Epithelial cell of prostate (primary cell): Measurements from ENCODE around the gene CD300A.

Experiments
- DNase-seq: peaks from one replicate; pipeline ENCODE4 v3.0.0-alpha.2; 2011; ENCODE audit warnings: low read depth, low spot score
- H3K27ac ChIP-seq: fragments of 450-650 bp; 2 replicates; pipeline ENCODE4 v1.5.1; 2017; ENCODE audit warnings: mild to moderate bottlenecking

The CD300A gene

DNA sequence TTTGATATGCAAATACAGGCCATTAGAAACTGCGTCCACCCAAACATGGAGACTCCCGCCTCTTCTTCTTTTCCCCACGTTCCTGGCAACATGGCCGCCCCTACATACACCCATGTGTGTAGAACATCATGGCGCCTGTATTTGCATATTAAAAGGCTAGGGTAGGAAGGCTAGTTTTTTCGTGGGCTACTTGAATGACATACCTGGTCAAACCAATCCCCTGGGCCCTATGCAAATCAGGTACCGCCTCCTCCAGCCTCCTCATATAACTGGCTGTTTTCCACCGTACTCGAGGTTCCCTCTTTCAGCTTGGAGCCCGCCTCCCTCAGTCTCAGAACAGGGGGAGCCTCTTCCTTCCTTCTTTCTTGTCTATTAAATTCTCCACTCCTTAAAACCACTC, 65.7 kb downstream of the CD300A start:
- no peak overlapping the region for H3K27ac ChIP-seq
- DNase-seq, result no peak
